Peyer's patch (tissue), 4 donors: ENCODE measurements around the gene P2RX3. TPM values are rescaled to one million over a fixed set of nuclear protein-coding genes. Genes with fewer than 3 reads are reported as not detected.

Source experiments
- DNase-seq, 3 donors: peaks; one replicate each; pipeline ENCODE4 v3.0.0-alpha.2; 2017 to 2019
- H3K27ac ChIP-seq, 4 donors: fragments of 200-600 bp; sonication (generic); one replicate each; pipeline ENCODE4 v1.5.1; 2016 to 2019
- H3K27me3 ChIP-seq, 2 donors: fragments of 200-600 bp; sonication (generic); one replicate each; pipeline ENCODE4 v1.5.1; 2019
- H3K36me3 ChIP-seq, 3 donors: fragments of 200-600 bp; sonication (generic); one replicate each; pipeline ENCODE4 v1.5.1; 2016 to 2019
- H3K4me1 ChIP-seq, 4 donors: fragments of 200-600 bp; sonication (generic); one replicate each; pipeline ENCODE4 v1.5.1; 2016 to 2019
- H3K4me3 ChIP-seq, 4 donors: fragments of 200-600 bp; sonication (generic); 1 replicate in 3 of 4; 2 replicates in 1 of 4; pipeline ENCODE4 v1.5.1; 2016 to 2019; ENCODE audit warnings: mild to moderate bottlenecking in 1 of 4
- H3K9me3 ChIP-seq, 4 donors: fragments of 200-600 bp; sonication (generic); one replicate each; pipeline ENCODE4 v1.5.1; 2016 to 2019; ENCODE audit warnings: mild to moderate bottlenecking in 1 of 4
- POLR2A ChIP-seq, 2 donors: fragments of 450-650 bp; IDR thresholded peaks; one replicate each; pipeline ENCODE4 v1.5.1; 2017; ENCODE audit warnings: antibody characterized with exemption in 2 of 2, mild to moderate bottlenecking in 2 of 2, moderate library complexity in 2 of 2
- total RNA-seq, 4 donors: library from RNA; depleted of rRNA; stranded (reverse); fragments of >200 nt; gene quantifications; one replicate each; pipeline ENCODE4 v1.1.0, GENCODE V29; 2016
- TF ChIP-seq, protein P1 (sequence below), 6 experiments: fragments of 450-650 bp in 4 of 6; fragments of 200-600 bp in 2 of 6; sonication (generic) in 1 of 6; IDR thresholded peaks; one replicate each; pipeline ENCODE4 v1.5.1; 2017 to 2019; ENCODE audit warnings: antibody characterized with exemption in 6 of 6, mild to moderate bottlenecking in 3 of 6, moderate library complexity in 1 of 6

P2RX3 gene
- total RNA-seq, 4 donors from 2014 or later, result 0.80 TPM; not detected in 3

DNA sequence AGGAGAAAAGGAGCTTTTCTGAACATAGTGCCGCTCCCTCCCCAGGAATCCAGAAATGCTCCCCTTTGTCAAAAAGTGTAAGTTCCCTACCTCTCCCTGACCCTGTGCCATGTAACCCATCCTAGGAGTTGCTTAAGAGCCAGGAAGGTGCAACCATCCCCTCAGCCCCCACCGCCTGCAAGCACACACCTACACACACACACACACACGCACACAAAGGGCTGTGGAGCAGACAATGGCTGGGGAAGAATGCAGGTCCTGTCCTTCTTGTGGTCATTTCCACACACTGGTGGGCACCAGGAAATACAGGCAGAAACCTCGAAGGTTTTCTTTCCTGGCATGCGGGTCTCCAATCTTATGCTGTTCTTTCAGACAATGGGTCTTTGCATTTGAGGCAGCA, 1.2 kb downstream of the P2RX3 start:
- Histone ChIP-seq H3K9me3 (no peaks in the 10 kb centered on the region), H3K36me3 (no peaks in the 10 kb centered on the region), H3K4me3 (no peak overlapping the region), H3K27me3 (no peaks in the 10 kb centered on the region), H3K27ac (no peak overlapping the region), H3K4me1 (peaks cover 0 to 12% (median 2%) of the 10 kb centered on the region in 4 donors)
- peak in 1 of 3 donors; percentile 11 for DNase-seq
- no peak for TF ChIP-seq POLR2A (IDR thresholded peaks at IDR 0.05)
- TF ChIP-seq, protein P1, sequence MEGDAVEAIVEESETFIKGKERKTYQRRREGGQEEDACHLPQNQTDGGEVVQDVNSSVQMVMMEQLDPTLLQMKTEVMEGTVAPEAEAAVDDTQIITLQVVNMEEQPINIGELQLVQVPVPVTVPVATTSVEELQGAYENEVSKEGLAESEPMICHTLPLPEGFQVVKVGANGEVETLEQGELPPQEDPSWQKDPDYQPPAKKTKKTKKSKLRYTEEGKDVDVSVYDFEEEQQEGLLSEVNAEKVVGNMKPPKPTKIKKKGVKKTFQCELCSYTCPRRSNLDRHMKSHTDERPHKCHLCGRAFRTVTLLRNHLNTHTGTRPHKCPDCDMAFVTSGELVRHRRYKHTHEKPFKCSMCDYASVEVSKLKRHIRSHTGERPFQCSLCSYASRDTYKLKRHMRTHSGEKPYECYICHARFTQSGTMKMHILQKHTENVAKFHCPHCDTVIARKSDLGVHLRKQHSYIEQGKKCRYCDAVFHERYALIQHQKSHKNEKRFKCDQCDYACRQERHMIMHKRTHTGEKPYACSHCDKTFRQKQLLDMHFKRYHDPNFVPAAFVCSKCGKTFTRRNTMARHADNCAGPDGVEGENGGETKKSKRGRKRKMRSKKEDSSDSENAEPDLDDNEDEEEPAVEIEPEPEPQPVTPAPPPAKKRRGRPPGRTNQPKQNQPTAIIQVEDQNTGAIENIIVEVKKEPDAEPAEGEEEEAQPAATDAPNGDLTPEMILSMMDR (IDR thresholded peaks at IDR 0.05), result no peak

DNA sequence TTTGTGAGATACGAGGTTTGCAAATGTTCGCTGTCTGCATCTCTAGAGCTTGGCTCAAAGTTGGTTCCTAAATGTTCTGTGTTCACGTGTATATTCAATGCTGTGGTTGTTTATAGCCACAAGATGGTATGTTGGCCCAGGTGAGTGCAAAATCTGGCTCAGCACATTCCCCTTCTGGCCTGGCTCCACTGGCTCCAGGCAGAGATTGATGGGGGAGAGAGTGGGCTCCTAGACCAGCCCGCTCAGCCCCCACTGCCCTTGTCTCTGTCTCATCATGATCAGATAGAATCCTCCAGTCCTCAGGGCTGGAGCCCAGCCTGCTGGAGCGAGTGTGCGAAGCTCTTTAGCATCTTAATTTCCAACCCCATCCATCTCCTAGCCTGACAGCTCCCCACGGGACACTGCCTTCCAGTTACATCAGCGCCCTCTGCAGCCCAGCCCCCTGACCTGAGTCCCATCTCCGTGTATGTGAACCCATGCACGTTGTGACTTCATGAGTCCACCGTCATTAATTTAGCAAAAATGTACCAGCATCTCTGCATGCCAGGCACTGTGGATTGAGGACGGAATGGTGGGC, 2.0 kb downstream of the P2RX3 start:
- no peaks in the 10 kb centered on the region for H3K9me3 ChIP-seq
- H3K36me3 ChIP-seq, result no peaks in the 10 kb centered on the region
- no peak overlapping the region for H3K4me3 ChIP-seq
- peak in 1 of 3 donors; percentile 48 for DNase-seq
- H3K4me1 ChIP-seq, result peaks cover 0 to 4% (median 2%) of the 10 kb centered on the region in 4 donors
- no peak overlapping the region for H3K27ac ChIP-seq
- TF ChIP-seq, protein P1 (IDR thresholded peaks at IDR 0.05), result peak in 1 of 6 experiments; percentile 5
- TF ChIP-seq POLR2A (IDR thresholded peaks at IDR 0.05), result no peak
- H3K27me3 ChIP-seq, result no peaks in the 10 kb centered on the region

DNA sequence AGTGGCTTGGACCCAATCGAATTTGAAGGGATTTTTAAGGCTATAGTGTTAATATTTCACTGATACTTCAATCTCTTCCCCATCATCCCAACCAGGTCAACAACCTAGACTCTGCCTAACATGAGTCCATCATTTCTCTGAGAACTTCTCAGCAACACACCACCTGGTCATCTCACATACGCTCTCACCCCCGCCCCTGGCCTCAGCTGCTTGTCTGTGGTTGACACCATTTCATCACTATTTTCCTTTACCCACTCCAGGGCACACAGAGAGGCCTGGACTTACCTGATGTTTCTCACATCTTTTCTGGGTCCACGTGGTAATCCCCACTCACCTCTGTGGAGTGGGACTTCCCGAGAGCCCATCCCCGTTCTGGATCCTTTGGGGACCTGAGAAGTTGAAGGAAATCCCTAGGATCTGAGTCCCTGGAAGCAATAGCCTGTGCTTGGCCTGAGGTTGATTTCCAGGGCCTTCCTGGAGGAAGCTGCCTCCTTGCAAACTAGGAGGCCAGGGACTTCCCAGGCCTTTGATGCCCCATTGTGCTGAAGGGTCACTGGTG, 3.2 kb downstream of the P2RX3 start:
- H3K4me3 ChIP-seq, result no peak overlapping the region
- H3K9me3 ChIP-seq, result no peaks in the 10 kb centered on the region
- peak in 1 of 3 donors; percentile 5 for DNase-seq

DNA sequence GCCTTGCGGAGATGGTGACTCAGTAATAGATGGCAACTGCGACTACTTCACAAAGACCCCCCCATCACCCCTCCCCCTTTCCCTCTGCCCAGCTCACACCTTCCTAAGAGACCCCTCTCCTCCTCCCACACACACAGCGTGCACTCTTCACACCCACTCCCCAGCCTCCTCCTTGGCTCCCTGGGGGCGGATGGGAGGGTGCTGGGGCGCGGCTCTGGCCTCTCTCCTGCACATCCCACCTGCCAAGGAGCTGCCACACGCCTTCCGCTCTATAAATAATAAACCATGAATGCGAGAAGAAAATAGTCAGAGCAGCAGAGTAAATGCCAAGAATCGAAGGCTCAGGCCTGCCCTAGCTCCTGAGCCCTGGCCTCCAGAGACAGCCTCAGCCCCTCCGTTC, 4.5 kb downstream of the P2RX3 start:
- TF ChIP-seq POLR2A (IDR thresholded peaks at IDR 0.05), result no peak
- no peak overlapping the region for H3K27ac ChIP-seq
- H3K4me3 ChIP-seq, result no peak overlapping the region
- peak in 1 of 3 donors; percentile 21 for DNase-seq
- H3K4me1 ChIP-seq, result no peaks in the 10 kb centered on the region
- no peaks in the 10 kb centered on the region for H3K27me3 ChIP-seq
- no peaks in the 10 kb centered on the region for H3K9me3 ChIP-seq
- no peaks in the 10 kb centered on the region for H3K36me3 ChIP-seq

More for the DNA sequence above, 3.2 kb downstream of the P2RX3 start:
- peaks cover 0 to 2% (median under 1%) of the 10 kb centered on the region in 4 donors for H3K4me1 ChIP-seq
- TF ChIP-seq, protein P1 (IDR thresholded peaks at IDR 0.05), result no peak
- TF ChIP-seq POLR2A (IDR thresholded peaks at IDR 0.05), result no peak
- no peak overlapping the region for H3K27ac ChIP-seq
- H3K27me3 ChIP-seq, result no peaks in the 10 kb centered on the region
- no peaks in the 10 kb centered on the region for H3K36me3 ChIP-seq

DNA sequence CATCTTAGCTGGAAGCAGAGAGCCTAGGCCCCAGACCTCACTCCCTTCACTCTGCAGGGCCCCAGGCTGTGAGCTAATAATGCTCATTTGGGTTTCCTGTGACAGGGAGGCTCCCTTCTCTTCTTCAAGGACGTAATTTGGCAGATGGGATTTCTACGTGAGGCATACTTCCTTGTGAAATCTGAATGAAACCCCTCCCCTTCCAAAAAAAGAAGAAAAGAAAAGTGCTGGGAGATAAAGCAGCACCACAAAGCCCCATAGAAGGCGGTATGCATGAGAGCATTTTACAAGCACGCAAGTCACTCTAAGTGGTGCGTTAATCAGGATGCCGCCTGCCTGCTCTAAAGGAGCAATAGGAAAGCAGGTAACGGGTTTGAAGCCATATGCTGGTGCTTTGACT, 5.7 kb downstream of the P2RX3 start:
- H3K4me3 ChIP-seq, result no peak overlapping the region
- no peak for TF ChIP-seq POLR2A (IDR thresholded peaks at IDR 0.05)
- TF ChIP-seq, protein P1 (IDR thresholded peaks at IDR 0.05), result no peak

DNA sequence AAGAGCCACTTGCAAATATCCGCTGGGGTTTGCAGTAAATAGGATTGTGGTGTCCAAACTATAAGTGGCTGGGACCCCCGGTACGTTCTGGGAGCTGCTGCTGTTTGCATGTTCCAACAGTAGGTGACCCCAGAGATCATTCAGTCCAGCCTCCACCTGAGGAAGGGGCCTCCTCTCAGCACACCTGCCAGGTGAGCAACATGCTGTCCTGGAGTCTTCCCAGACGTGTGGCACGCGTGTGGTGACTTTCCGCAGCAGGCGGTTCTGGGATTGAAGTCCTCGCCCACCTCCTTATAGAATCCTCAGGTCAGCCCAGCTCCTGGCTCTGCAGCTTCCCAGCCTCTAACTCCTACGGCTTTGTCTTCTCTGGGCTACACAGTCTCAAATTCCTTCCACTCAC, 6.7 kb downstream of the P2RX3 start:
- TF ChIP-seq, protein P1 (IDR thresholded peaks at IDR 0.05), result no peak
- no peak for TF ChIP-seq POLR2A (IDR thresholded peaks at IDR 0.05)
- peak in 1 of 3 donors; percentile 28 for DNase-seq
- Histone ChIP-seq H3K27me3 (no peaks in the 10 kb centered on the region), H3K27ac (no peak overlapping the region), H3K4me3 (no peak overlapping the region), H3K9me3 (no peaks in the 10 kb centered on the region), H3K4me1 (peaks cover 0 to 3% (median 0%) of the 10 kb centered on the region in 4 donors), H3K36me3 (no peaks in the 10 kb centered on the region)

More for the DNA sequence above, 5.7 kb downstream of the P2RX3 start:
- no peak for DNase-seq
- Histone ChIP-seq H3K27me3 (no peaks in the 10 kb centered on the region), H3K4me1 (no peaks in the 10 kb centered on the region), H3K9me3 (no peaks in the 10 kb centered on the region), H3K36me3 (no peaks in the 10 kb centered on the region), H3K27ac (no peak overlapping the region)
